Calu3 (cell line): ENCODE data around the gene ALDH1A2. TPM values are rescaled to one million over a fixed set of nuclear protein-coding genes. Genes with fewer than 3 reads are reported as not detected.

ENCODE experiments used
- BruUV-seq: library from RNA; stranded (reverse); fragments of 400-500 nt; replicated peaks from 2 replicates; lab custom pipeline; 2021; lab: Mats Ljungman, UMichigan
- CTCF ChIA-PET: fragments of 300-600 bp; sonication (Branson Sonifier 250); formaldehyde crosslinking; loops from one replicate; lab custom pipeline; 2022; ENCODE audit warnings: antibody characterized with exemption; lab: Charles Lee
- DNase-seq: peaks from one replicate; pipeline ENCODE4 v3.0.0; 2022
- H3K27ac Mint-ChIP-seq: one replicate; pipeline ENCODE4 v1.8.0; 2022; ENCODE audit warnings: mixed read lengths; ENCODE audit not compliant: unreplicated experiment
- H3K27me3 Mint-ChIP-seq: one replicate; pipeline ENCODE4 v1.8.0; 2022; ENCODE audit warnings: mixed read lengths; ENCODE audit not compliant: unreplicated experiment
- H3K36me3 Mint-ChIP-seq: one replicate; pipeline ENCODE4 v1.8.0; 2022; ENCODE audit warnings: mild to moderate bottlenecking, moderate library complexity, mixed read lengths; ENCODE audit not compliant: insufficient read depth, unreplicated experiment
- H3K4me1 Mint-ChIP-seq: one replicate; pipeline ENCODE4 v1.8.0; 2022; ENCODE audit warnings: mild to moderate bottlenecking, low read depth, mixed read lengths; ENCODE audit not compliant: unreplicated experiment
- H3K4me3 Mint-ChIP-seq: one replicate; pipeline ENCODE4 v1.8.0; 2022; ENCODE audit warnings: mild to moderate bottlenecking, low read depth, moderate library complexity, mixed read lengths; ENCODE audit not compliant: unreplicated experiment
- H3K9me3 Mint-ChIP-seq: one replicate; pipeline ENCODE4 v1.8.0; 2022; ENCODE audit warnings: low read depth, mixed read lengths; ENCODE audit not compliant: unreplicated experiment
- CTCF ChIP-seq: fragments of 200-600 bp; IDR thresholded peaks from one replicate; pipeline ENCODE4 v1.8.0; 2022; ENCODE audit warnings: antibody characterized with exemption; ENCODE audit not compliant: unreplicated experiment
- intact Hi-C: fragments of 100-400 bp; cut with micrococcal nuclease; formaldehyde crosslinking; loops from one replicate; pipeline ENCODE4 v1.10.0; 2022; ENCODE audit not compliant: unreplicated experiment
- total RNA-seq: library from RNA; stranded (reverse); gene quantifications from 2 replicates; pipeline ENCODE4 v1.2.3, GENCODE V29; 2022

Gene ALDH1A2
- total RNA-seq, 1 experiment from 2014 or later = 219 TPM

GRCh38 chr15:57915827-57916531, 149.5 kb downstream of the ALDH1A2 start:
- H3K9me3 Mint-ChIP-seq = no peaks in the 10 kb centered on the region
- CTCF ChIA-PET = interaction anchor here (0.6 kb wide), 1 partner anchor 194 kb away, joined by 7 read pairs; no protein-coding TSS in a partner anchor
- intact Hi-C loops = no loop called here
- TF ChIP-seq CTCF = no peak
- BruUV-seq = no TSS peak
- H3K27me3 Mint-ChIP-seq = peaks cover 28% of the 10 kb centered on the region
- H3K4me1 Mint-ChIP-seq = peaks cover 10% of the 10 kb centered on the region
- no peak overlapping the region for H3K4me3 Mint-ChIP-seq
- no peak for DNase-seq
- H3K27ac Mint-ChIP-seq = no peak overlapping the region
- no peaks in the 10 kb centered on the region for H3K36me3 Mint-ChIP-seq

- no peak for DNase-seq
- CTCF ChIA-PET = no interaction called here
- no peak for TF ChIP-seq CTCF
- Mint-ChIP-seq H3K36me3 (no peaks in the 10 kb centered on the region), H3K4me1 (peaks cover 1% of the 10 kb centered on the region), H3K27me3 (peaks cover 36% of the 10 kb centered on the region), H3K27ac (no peak overlapping the region), H3K9me3 (no peaks in the 10 kb centered on the region), H3K4me3 (no peak overlapping the region)
- BruUV-seq = no TSS peak
- intact Hi-C loops = no loop called here
Observed at GRCh38 chr15:57914350-57915055, 151.0 kb downstream of the ALDH1A2 start.

- no TSS peak for BruUV-seq
- H3K4me3 Mint-ChIP-seq = no peak overlapping the region
- TF ChIP-seq CTCF = no peak
- peaks cover 5% of the 10 kb centered on the region for H3K9me3 Mint-ChIP-seq
- no peaks in the 10 kb centered on the region for H3K4me1 Mint-ChIP-seq
- H3K27me3 Mint-ChIP-seq = peaks cover 39% of the 10 kb centered on the region
- no peak for DNase-seq
- H3K27ac Mint-ChIP-seq = no peak overlapping the region
- CTCF ChIA-PET = interaction anchor here (1.7 kb wide), 1 partner anchor 12 kb away, joined by 4 read pairs; no protein-coding TSS in a partner anchor
- H3K36me3 Mint-ChIP-seq = no peaks in the 10 kb centered on the region
- intact Hi-C loops = no loop called here
Observed at GRCh38 chr15:57911247-57911646, 154.3 kb downstream of the ALDH1A2 start.

GRCh38 chr15:57910672-57911071, 154.8 kb downstream of the ALDH1A2 start:
- no peak for DNase-seq
- Mint-ChIP-seq H3K27ac (no peak overlapping the region), H3K4me3 (no peak overlapping the region), H3K9me3 (peaks cover 5% of the 10 kb centered on the region), H3K27me3 (peaks cover 42% of the 10 kb centered on the region), H3K36me3 (no peaks in the 10 kb centered on the region), H3K4me1 (no peaks in the 10 kb centered on the region)
- no peak for TF ChIP-seq CTCF
- CTCF ChIA-PET = interaction anchor here (1.7 kb wide), 1 partner anchor 12 kb away, joined by 4 read pairs; no protein-coding TSS in a partner anchor
- intact Hi-C loops = no loop called here
- no TSS peak for BruUV-seq
